ENCODE measurements around the gene LIMD2.

DNA sequence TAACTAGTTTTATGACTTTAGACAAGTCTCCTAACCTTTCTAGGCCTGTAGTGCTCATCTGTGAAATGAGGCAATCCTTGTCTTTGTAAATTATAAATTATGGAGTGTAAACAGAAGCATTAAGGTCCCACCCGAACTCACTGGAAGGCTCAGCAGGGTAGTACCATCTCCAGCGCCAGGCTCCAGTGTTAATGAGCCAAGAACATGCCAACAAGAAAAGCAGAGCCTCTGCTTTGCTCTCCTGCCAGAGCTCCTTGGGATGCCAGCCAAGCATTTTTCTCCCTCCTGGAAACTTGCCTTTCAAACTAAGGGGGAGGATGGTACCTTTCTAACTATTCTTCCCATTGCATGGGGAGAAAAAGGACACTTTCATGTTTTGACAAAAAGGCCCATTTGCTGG is 14.9 kb downstream of the LIMD2 start:
- TF ChIP-seq, protein P1, sequence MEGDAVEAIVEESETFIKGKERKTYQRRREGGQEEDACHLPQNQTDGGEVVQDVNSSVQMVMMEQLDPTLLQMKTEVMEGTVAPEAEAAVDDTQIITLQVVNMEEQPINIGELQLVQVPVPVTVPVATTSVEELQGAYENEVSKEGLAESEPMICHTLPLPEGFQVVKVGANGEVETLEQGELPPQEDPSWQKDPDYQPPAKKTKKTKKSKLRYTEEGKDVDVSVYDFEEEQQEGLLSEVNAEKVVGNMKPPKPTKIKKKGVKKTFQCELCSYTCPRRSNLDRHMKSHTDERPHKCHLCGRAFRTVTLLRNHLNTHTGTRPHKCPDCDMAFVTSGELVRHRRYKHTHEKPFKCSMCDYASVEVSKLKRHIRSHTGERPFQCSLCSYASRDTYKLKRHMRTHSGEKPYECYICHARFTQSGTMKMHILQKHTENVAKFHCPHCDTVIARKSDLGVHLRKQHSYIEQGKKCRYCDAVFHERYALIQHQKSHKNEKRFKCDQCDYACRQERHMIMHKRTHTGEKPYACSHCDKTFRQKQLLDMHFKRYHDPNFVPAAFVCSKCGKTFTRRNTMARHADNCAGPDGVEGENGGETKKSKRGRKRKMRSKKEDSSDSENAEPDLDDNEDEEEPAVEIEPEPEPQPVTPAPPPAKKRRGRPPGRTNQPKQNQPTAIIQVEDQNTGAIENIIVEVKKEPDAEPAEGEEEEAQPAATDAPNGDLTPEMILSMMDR (IDR thresholded peaks at IDR 0.05) = no peak
- no peak for TF ChIP-seq POLR2A (IDR thresholded peaks at IDR 0.05)
